HG03196 (cell line): ENCODE results near the gene KLRC4.
"Not testable (repeated sequence)": the region's sequence is repeated elsewhere in the genome, so short reads cannot be mapped to it uniquely, and the experiment has no call there.

Experiments used
- ATAC-seq: cut with Tn5 transposase; IDR thresholded peaks from one replicate; pipeline ENCODE4 v1.9.1; 2021; ENCODE audit not compliant: unreplicated experiment

KLRC4 gene

DNA sequence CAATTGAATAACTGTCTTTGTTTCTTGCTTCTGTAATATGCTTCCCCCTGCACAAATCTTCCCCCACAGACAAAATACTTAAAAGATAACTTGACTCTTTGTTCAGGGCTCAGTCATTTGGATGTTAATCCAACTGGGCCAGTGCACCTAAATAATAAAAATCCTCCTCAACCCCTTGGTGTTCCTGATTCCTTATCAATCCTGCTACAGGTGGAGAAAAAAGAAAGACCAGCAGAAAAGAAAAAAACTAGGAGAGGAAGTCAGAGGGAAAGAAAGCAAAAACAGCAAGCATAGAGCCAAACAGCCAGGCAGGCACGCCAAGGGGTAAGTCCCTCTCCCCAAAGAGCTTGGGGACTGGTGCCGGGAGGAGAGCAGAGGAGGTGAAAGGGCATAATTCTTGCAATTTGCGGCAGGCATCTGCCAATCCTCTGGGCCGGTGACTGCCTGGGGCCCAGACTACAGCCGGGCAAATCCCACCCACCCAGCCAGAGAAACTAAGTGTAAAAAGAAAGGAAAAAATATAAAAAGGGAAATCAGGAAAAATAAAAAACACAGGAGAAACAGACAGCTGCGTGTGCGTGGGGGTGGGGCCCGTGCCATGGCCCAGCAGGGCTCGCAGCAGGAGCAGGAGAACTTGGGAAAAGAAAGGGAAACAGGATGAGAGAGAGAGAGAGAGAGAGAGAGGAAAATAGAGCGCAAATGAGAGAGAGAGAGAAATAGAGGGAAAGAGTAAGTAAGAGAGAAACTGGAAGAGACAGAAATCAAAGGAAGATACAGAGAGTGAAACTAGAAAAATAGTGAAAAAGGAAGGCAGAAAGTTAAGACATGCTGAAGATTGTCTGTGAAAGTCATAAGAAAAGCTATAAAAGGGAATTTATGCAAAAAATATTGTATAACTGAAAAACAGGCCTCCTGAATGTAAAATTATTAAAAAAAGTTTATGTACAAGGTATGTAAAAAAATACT, 41.1 kb downstream of the KLRC4 start:
- no peak for ATAC-seq

DNA sequence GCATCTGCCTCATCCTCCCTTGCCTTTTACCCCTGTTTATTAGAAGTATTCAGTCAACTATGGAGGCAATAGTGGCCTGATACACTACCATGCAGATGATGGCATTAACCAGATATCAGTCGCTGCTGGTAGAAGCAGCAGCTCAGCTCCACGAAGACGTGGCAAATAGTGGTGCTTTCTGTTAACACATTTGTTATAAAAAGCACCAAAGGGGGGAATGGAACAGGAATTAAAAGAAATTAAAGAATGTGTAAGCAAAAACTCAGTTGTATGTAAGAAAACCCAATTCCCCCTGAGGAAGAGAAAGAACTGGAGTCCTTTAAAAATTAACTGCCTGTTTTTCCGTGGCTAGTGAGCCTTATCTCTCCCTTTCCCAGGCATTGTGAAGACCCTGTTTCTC, 41.8 kb downstream of the KLRC4 start:
- ATAC-seq: not testable (repeated sequence)

DNA sequence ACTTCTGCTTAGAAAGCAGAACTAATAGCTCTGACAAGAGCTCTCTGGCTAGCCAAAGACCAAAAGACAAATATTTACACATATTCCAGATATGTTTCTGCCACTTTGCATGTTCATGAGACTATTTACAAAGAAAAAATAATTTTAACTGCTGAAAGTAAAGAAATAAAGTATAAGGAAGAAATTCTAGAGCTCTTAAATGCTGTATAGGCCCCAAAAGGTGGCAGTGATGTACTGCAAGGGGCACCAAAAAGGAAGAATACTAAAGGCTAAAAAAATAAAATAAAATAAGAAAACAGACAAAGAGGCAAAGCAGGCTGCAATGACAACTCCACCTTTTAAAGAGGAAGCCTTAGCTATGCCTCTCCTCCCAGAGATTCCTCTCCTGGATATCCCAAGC, 42.7 kb downstream of the KLRC4 start:
- ATAC-seq: no peak

DNA sequence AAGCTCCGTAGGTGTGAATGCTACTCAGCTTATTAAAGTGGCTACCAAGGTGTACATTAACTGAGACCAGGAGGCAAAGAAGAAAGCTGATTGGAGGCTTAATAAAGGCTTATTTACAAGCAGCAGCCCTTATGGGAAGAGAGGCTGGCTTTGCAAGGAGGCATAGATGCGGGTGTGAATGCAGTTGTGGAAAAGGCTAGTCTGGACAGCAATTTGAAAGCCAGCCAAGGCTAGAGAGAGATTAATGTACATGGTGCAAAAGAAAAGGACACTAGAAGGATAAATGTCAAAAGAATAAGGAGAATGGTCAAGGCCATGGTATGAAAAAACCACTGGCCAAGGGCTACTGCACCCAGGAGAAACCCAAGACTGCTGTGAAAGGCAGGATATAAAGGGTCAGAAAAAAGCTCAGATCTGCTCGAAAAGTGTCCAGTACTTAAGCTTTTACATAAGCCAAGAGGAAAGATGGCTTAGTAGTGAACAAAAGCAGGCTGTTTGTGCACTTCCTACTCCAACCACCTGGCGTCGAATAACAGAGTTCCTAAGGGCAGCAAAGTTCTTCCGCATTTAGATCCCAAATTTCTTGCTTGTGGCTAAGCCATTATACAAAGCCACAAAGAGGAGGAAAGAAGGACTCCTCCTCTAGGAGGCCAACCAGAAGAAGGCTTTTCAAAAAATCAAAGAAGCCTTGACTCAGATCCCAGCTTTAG, 43.7 kb downstream of the KLRC4 start:
- ATAC-seq: no peak

DNA sequence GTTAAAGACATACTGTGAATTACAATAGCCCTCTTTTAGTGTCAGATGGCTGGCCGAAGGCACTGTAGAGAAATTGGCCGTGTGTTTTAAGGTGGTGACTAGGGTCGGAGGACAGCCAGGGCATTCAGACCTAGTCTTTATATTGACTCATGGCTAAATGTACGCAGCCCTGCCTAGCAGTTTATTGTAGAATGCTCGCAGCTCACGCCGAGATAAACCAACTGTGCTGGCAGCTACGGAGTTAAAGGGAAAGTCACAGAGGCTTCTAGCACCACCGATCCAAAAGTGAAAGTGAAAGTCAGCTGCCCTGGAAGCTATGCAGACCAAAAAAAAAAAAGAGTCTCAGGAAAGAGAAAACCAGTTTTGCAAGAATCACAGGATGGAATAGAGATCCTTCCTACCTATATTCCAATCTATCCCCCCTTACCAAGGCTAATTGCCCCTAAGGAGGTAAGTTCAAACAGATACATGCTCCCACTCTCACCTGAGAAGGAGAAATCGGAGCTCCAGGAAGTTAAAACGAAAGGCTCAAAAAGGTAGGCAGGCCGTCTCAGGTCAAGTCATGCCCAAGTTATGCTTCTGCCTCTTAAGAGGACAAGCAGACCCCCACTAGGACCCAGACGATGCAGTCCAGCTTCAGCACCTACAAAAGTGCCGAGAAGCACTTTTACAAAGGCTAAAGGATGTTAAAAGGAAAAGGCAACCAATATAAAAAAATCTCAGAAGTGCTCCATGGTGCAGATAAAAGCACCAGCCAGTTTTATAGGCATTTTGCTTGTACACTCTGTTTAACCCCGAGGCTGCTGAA, 44.5 kb downstream of the KLRC4 start:
- peak; percentile 48 for ATAC-seq

DNA sequence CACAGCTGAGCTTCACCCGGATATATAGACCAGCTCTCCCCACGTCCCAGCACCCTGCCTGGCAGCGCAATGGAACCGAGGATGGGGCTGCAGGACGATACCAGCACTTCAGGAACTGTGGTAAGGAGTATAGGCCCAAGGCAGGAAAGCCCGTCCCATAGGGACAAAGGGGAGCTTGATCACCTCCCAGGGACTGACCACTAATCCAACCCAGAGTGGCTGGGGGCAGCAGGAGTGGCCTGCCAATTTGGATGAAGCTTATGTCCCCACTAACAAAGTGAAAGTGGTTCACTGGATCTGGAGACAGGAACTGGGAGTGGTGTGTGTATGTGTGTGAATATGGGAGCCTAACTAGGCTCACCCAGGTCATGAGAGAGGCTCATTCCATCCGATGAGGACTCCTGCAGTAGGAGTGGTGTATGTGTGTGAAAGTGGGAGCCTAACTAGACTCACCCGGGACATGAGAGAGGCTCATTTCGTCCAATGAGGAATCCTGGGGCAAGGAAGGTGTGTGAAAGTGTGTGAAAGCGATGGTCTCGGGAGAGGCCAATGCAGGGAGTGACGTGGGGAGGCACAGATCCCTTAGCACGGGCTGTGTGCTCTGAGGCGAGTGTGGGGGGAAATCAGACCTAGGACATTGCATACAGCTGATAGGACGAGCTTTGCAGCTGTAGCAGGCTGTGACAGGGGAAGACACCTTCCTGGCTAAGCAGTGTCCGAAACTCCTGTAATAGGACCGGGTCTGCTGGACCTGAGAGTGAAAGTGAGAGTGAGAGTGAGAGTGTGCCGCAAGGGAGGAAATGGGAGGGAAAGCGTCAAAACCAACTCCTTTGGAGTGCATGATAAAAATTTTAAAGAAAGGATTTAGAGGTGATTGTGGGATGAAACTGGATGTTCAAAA, 45.4 kb downstream of the KLRC4 start:
- ATAC-seq: peak; percentile 90

DNA sequence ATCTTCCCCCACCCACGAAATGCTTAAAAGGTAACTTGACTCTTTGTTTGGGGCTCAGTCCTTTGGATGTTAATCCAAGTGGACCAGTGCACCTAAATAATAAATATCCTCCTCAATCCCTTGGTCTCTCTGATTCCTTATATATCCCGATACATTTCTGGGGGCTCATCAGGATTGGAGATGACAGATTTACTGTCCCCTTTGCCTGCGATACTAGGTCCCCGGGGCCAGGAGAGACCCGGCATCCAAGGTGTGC, 46.0 kb downstream of the KLRC4 start:
- no peak for ATAC-seq

DNA sequence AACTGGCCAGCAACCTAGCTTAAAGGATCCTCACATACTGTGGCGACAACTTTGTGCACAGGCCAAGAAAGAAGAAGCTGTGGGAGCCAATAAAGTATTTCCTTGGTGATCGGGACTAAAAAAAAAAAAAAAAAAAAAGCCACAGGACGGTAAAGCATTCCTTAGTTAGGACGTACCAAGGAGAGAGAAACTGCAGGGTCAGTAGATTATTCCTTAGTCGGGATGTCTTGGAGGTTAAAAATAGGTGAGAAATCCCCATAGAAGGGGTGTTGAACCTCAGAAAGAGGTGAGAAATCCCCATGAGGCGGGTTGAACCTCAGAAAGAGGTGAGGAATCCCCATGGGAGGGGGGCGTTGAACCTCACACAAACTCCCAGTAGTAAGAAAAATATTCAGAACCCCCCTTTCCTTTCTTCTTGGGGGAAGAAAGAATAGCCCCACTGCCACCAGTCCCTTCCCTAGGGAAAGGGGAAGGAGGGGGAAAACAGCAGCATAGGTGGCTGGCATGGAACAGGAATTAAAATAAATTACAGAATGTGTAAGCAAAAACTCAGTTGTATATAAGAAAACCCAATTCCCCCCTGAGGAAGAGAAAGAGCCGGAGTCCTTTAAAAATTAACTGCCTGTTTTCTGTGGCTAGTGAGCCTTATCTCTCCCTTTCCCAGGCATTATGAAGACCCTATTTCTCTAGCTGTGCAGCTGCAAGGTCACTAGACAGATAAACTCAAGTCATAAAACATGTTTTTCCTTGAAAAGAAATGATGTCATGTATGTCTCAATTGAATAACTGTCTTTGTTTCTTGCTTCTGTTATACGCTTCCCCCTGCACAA, 46.5 kb downstream of the KLRC4 start:
- no peak for ATAC-seq

DNA sequence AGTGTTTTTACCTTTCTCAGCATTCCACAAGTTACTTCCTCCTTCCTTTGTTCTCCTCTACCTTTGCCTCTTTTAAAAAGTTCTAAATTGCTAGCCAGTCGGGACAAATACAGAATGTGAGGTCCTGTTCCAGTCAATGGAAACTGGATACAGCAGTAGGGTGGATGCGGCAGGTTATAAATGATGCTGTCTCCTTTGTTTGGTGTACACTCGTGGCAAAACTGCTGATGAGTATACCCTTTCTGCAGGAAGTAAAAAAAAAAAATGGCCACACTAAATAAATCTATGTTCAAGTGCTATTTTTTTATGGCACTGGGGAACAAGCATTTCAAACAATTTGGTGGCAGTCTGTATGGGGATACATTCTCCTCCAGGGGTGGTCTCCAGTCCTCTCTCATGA, 47.2 kb downstream of the KLRC4 start:
- ATAC-seq: no peak

DNA sequence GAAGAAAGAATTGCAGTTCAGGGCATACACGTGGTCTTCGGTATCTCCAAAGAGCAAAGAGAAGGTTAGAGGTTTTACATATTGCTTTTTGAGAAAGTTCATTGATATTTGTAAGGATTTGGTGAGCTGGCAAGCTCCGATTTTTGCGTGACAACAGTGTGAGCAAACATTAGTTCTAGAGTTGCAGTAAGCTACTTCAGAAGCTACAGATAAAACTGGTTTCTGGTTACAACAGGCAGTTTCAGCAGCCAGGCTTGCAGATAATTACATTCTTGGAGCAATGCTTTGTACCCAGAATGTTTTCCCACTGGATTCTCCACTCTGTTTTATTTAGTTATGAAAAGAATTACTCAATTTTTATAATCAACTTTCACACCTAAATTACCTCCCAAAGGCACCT, 47.9 kb downstream of the KLRC4 start:
- no peak for ATAC-seq

DNA sequence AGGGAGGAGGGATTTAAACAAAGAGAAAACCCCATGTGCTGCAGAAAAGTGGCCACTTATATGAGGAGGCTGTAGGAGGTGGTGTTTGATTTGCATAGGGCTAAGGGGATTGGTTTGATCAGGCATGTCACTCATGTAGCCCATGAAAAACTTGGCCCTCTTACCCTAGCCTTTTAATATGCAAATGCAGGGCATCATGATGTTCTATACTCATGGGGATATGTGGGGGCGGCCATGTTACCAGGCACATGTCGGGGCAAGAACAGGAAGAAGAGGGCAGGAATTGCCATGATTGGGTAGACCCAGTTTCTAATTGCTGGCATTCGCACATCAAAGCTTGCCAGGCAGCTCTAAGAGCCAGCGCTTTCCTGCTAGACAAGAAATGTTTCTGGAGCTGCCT, 48.5 kb downstream of the KLRC4 start:
- ATAC-seq: no peak

DNA sequence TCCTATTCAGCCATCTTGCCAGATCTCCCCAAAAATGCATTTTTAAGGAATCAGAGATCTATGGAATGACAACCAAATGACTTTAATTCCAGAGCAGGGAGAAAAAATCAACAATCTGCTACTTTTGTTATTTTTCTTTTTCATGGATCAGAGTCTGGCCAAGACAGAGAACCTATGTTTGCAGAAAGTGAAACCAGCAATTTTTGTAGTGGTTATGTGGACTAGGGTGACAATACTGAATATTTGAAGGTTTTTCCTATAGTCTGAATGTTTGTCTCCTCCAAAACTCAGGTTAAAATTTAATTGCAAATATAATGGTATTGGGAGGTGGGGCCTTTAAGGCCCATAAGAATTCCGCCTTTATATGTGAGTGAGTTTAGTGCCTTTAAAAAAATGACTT, 50.6 kb downstream of the KLRC4 start:
- no peak for ATAC-seq

DNA sequence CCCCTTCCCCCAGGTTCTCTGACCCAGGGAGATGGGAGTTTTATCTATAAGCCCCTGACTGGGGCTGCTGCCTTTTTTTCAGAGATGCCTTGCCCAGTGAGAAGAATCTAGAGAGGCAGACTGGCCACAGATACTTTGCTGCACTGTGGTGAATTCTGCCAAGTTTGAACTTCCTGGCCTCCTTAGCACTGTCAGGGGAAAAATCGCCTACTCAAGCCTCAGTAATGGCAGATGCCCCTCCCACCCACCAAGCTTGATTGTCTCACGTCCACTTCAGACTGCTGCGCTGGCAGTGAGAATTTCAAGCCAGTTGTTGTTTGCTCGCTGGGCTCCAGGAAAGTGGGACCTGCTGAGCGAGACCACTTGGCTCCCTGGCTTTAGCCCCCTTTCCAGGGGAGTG, 51.4 kb downstream of the KLRC4 start:
- no peak for ATAC-seq
